ENCODE results near the gene SORCS2. TPM values are rescaled to one million over a fixed set of nuclear protein-coding genes. Genes with fewer than 3 reads are reported as not detected.

Gene SORCS2
- total and polyA plus RNA-seq, 2 donors = 2.2 to 2.7 TPM

DNA sequence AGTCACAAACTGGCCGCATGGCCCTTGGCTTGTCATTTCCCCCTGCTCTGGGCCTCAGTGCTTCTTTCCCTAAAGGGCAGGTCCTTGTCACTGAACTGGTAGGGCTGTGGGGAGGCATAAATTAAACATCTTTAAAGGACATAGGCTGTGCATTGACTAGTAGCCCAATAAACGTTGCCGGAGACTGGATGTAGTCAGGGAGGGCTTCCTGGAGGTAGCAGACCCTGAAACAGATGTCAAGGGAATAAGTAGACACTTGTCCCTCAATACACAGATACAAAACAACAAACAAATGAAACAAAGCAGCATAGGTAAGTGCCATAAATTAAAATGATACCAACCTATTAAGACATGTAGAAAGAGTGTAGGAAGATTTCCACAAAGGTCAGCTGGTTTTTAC lies 314.2 kb downstream of the SORCS2 start:
- no peaks in the 10 kb centered on the region for H3K4me1 ChIP-seq (ENCODE audit: control insufficient read depth in 2 of 2, insufficient read depth in 2 of 2, low read length in 2 of 2)
- no peak for DNase-seq (ENCODE audit: low read depth in 6 of 9, low spot score in 9 of 9)
- peaks cover 0 to 14% of the 10 kb centered on the region in 2 donors for H3K27me3 ChIP-seq (ENCODE audit: control insufficient read depth in 2 of 2, insufficient read depth in 1 of 2, low read length in 1 of 2)
- H3K36me3 ChIP-seq (ENCODE audit: control insufficient read depth in 2 of 2, insufficient read depth in 2 of 2, low read length in 1 of 2) = no peaks in the 10 kb centered on the region
- no peak overlapping the region for H3K27ac ChIP-seq (ENCODE audit: low read depth in 1 of 2, low read length in 1 of 2)
- no peak overlapping the region for H3K4me3 ChIP-seq (ENCODE audit: low read length in 2 of 2)
- 90% methylated on average over 3 of the region's 3 CpGs for WGBS
- H3K9me3 ChIP-seq (ENCODE audit: control insufficient read depth in 2 of 2, insufficient read depth in 1 of 2, low read length in 1 of 2) = no peaks in the 10 kb centered on the region

DNA sequence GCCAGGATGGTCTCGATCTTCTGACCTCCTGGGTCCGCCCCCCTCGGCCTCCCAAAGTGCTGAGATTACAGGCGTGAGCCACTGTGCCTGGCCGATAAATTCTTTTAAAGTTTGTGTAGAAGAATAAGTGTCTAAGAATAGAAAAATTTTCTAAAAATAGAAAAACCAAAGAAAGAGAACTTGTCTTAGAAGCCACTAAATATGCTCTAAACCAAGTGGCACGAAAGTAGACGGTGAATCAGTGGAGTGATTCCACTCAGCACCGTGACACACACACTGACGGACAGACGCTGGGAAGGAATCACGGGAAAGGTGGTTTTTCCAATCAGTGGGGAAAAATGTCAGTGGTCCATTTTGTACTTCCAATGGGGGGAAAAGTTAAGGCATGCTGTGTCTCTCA lies 315.0 kb downstream of the SORCS2 start:
- WGBS = 60% methylated on average over 11 of the region's 11 CpGs

DNA sequence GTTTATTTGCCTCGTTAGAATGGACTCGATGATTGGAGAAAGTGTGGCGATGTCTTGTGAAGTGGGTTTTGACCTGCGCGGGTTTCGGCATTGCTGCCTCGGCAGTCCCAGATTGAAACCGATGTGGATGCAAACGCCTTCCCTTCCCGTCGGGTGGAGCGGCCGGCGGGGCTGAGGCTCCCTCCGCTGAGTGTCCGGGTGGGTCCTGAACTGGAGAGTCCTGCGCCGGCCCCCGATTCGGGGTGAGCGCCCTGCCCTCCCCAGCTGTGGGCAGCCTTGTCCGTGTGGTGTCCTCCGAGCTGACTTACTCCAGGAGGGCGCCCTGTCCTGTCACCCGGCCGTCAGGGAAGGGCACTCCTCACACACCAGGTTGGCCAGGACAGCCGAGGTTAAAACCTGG lies 317.7 kb downstream of the SORCS2 start:
- H3K27me3 ChIP-seq (ENCODE audit: control insufficient read depth in 2 of 2, insufficient read depth in 1 of 2, low read length in 1 of 2) = peaks cover 0 to 14% of the 10 kb centered on the region in 2 donors
- WGBS = 72% methylated on average over 27 of the region's 27 CpGs
- DNase-seq (ENCODE audit: low read depth in 6 of 9, low spot score in 9 of 9) = no peak

More for the DNA sequence above, 315.0 kb downstream of the SORCS2 start:
- H3K27ac ChIP-seq (ENCODE audit: low read depth in 1 of 2, low read length in 1 of 2) = no peak overlapping the region
- DNase-seq (ENCODE audit: low read depth in 6 of 9, low spot score in 9 of 9) = no peak
- no peaks in the 10 kb centered on the region for H3K36me3 ChIP-seq (ENCODE audit: control insufficient read depth in 2 of 2, insufficient read depth in 2 of 2, low read length in 1 of 2)
- peaks cover 0 to 14% of the 10 kb centered on the region in 2 donors for H3K27me3 ChIP-seq (ENCODE audit: control insufficient read depth in 2 of 2, insufficient read depth in 1 of 2, low read length in 1 of 2)
- no peaks in the 10 kb centered on the region for H3K9me3 ChIP-seq (ENCODE audit: control insufficient read depth in 2 of 2, insufficient read depth in 1 of 2, low read length in 1 of 2)
- H3K4me3 ChIP-seq (ENCODE audit: low read length in 2 of 2) = no peak overlapping the region
- no peaks in the 10 kb centered on the region for H3K4me1 ChIP-seq (ENCODE audit: control insufficient read depth in 2 of 2, insufficient read depth in 2 of 2, low read length in 2 of 2)

DNA sequence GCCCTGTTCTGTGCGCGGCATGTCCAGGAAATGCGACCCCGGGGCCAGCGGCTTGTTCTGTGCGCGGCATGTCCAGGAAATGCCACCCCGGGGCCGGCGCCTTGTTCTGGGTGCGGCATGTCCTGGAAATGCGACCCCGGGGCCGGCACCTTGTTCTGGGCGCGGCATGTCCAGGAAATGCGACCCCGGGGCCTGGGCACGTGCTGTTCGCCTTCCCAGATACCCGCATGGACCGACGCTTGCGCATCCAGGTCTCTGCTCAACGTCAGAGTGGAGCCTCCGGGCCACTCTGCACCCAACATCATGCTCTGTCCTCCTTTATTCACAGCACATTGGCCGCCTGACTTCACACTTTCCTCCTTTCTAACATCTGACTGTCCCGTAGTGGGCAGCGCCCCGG lies 318.2 kb downstream of the SORCS2 start:
- Histone ChIP-seq H3K9me3 (ENCODE audit: control insufficient read depth in 2 of 2, insufficient read depth in 1 of 2, low read length in 1 of 2) (no peaks in the 10 kb centered on the region), H3K27me3 (ENCODE audit: control insufficient read depth in 2 of 2, insufficient read depth in 1 of 2, low read length in 1 of 2) (peaks cover 0 to 14% of the 10 kb centered on the region in 2 donors), H3K4me3 (ENCODE audit: low read length in 2 of 2) (no peak overlapping the region), H3K4me1 (ENCODE audit: control insufficient read depth in 2 of 2, insufficient read depth in 2 of 2, low read length in 2 of 2) (no peaks in the 10 kb centered on the region), H3K36me3 (ENCODE audit: control insufficient read depth in 2 of 2, insufficient read depth in 2 of 2, low read length in 1 of 2) (no peaks in the 10 kb centered on the region), H3K27ac (ENCODE audit: low read depth in 1 of 2, low read length in 1 of 2) (no peak overlapping the region)
- DNase-seq (ENCODE audit: low read depth in 6 of 9, low spot score in 9 of 9) = no peak
- 81% methylated on average over 30 of the region's 30 CpGs for WGBS

More for the DNA sequence above, 317.7 kb downstream of the SORCS2 start:
- no peaks in the 10 kb centered on the region for H3K36me3 ChIP-seq (ENCODE audit: control insufficient read depth in 2 of 2, insufficient read depth in 2 of 2, low read length in 1 of 2)
- H3K27ac ChIP-seq (ENCODE audit: low read depth in 1 of 2, low read length in 1 of 2) = no peak overlapping the region
- H3K9me3 ChIP-seq (ENCODE audit: control insufficient read depth in 2 of 2, insufficient read depth in 1 of 2, low read length in 1 of 2) = no peaks in the 10 kb centered on the region
- H3K4me1 ChIP-seq (ENCODE audit: control insufficient read depth in 2 of 2, insufficient read depth in 2 of 2, low read length in 2 of 2) = no peaks in the 10 kb centered on the region
- H3K4me3 ChIP-seq (ENCODE audit: low read length in 2 of 2) = no peak overlapping the region

DNA sequence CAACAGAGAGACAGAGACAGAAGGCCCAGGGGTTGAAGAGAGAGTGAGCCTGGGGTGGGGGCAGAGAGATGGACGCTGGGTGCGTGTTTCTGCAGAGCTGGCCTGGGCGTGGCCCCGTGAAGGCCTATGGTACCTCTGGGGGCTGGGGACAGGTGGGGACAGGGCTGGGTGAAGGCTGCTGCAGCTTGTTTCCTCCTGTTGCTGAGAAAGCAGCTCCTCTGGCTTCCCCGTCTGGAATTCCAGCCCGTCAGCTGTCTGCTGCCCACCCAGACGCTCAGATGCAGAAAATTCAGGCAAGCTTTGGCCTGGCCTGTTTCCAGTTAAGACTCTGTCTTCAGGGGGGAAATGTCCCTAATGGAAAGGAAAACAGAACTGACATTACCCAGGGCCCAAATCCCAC lies 319.2 kb downstream of the SORCS2 start:
- peak in 1 of 9 donors; percentile 5 for DNase-seq (ENCODE audit: low read depth in 6 of 9, low spot score in 9 of 9)
- H3K4me1 ChIP-seq (ENCODE audit: control insufficient read depth in 2 of 2, insufficient read depth in 2 of 2, low read length in 2 of 2) = no peaks in the 10 kb centered on the region
- 42% methylated on average over 7 of the region's 7 CpGs for WGBS
- no peaks in the 10 kb centered on the region for H3K9me3 ChIP-seq (ENCODE audit: control insufficient read depth in 2 of 2, insufficient read depth in 1 of 2, low read length in 1 of 2)
- peaks cover 0 to 22% of the 10 kb centered on the region in 2 donors for H3K27me3 ChIP-seq (ENCODE audit: control insufficient read depth in 2 of 2, insufficient read depth in 1 of 2, low read length in 1 of 2)
- H3K27ac ChIP-seq (ENCODE audit: low read depth in 1 of 2, low read length in 1 of 2) = no peak overlapping the region
- no peaks in the 10 kb centered on the region for H3K36me3 ChIP-seq (ENCODE audit: control insufficient read depth in 2 of 2, insufficient read depth in 2 of 2, low read length in 1 of 2)
- H3K4me3 ChIP-seq (ENCODE audit: low read length in 2 of 2) = no peak overlapping the region

DNA sequence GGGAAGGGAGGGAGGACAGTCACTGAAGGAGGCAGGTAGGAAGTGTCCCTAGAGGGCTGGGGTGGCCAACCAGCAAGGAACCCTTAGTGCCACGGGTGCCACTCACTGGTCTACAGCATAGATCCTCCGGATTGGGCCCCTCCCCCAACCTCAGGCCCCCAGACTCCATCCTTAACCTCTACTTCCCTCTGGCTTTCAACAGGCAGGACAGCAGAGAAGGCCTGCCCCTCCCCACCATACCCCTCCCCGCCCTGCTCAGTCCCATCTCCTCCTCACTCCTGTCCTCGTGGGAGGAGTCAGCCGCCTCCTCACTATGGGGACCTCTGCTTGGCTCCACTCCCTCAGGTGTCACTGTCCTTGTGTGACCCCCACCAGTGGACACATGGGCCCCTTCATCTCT lies 320.1 kb downstream of the SORCS2 start:
- Histone ChIP-seq H3K4me1 (ENCODE audit: control insufficient read depth in 2 of 2, insufficient read depth in 2 of 2, low read length in 2 of 2) (no peaks in the 10 kb centered on the region), H3K27ac (ENCODE audit: low read depth in 1 of 2, low read length in 1 of 2) (no peak overlapping the region), H3K4me3 (ENCODE audit: low read length in 2 of 2) (no peak overlapping the region), H3K9me3 (ENCODE audit: control insufficient read depth in 2 of 2, insufficient read depth in 1 of 2, low read length in 1 of 2) (no peaks in the 10 kb centered on the region), H3K36me3 (ENCODE audit: control insufficient read depth in 2 of 2, insufficient read depth in 2 of 2, low read length in 1 of 2) (no peaks in the 10 kb centered on the region), H3K27me3 (ENCODE audit: control insufficient read depth in 2 of 2, insufficient read depth in 1 of 2, low read length in 1 of 2) (peaks cover 0 to 25% of the 10 kb centered on the region in 2 donors)
- no peak for DNase-seq (ENCODE audit: low read depth in 6 of 9, low spot score in 9 of 9)
- 45% methylated on average over 5 of the region's 5 CpGs for WGBS

DNA sequence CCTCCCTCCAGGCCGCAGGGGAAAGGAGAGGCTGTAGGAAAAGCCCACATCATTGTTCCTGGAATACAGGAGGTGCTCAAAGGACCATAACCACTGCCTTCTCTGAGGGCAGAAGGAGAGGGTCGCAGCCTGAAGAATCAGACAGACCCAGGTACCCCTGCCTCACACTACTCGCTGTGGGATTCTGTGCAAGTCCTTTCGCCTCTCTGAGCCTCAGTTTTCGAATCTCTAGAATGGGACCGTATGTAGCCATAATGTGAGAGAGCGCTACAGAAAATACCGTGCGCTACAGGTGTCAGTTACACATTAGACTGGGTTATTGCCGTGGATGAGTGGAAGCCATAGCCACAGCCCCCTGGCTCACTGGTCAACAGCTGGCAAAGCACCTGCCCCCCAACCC lies 320.6 kb downstream of the SORCS2 start:
- H3K4me3 ChIP-seq (ENCODE audit: low read length in 2 of 2) = no peak overlapping the region
- H3K27ac ChIP-seq (ENCODE audit: low read depth in 1 of 2, low read length in 1 of 2) = no peak overlapping the region
- no peaks in the 10 kb centered on the region for H3K9me3 ChIP-seq (ENCODE audit: control insufficient read depth in 2 of 2, insufficient read depth in 1 of 2, low read length in 1 of 2)
- 87% methylated on average over 10 of the region's 10 CpGs for whole genome bisulfite sequencing
- H3K27me3 ChIP-seq (ENCODE audit: control insufficient read depth in 2 of 2, insufficient read depth in 1 of 2, low read length in 1 of 2) = peaks cover 0 to 25% of the 10 kb centered on the region in 2 donors
- H3K36me3 ChIP-seq (ENCODE audit: control insufficient read depth in 2 of 2, insufficient read depth in 2 of 2, low read length in 1 of 2) = no peaks in the 10 kb centered on the region
- H3K4me1 ChIP-seq (ENCODE audit: control insufficient read depth in 2 of 2, insufficient read depth in 2 of 2, low read length in 2 of 2) = no peaks in the 10 kb centered on the region
- DNase-seq (ENCODE audit: low read depth in 6 of 9, low spot score in 9 of 9) = no peak

DNA sequence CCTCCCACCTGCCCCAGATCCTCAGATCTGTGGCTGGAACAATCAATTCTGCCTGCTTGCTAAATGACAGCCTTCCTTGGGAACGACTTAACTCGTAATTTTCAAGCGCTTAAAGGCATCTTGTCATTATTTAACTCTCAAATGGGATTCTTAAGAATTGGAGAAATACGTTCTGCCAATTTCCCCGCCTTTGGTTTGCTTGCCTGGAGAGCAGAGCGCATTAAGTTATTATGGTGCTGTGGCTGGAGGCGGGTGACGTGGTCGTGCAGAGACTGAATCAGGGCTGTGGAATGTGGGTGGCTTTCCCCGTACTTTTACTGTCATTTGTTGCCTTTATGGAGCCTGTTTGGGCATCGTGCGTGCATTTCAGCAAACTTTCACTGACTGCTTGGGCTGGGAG lies 321.3 kb downstream of the SORCS2 start:
- Histone ChIP-seq H3K27me3 (ENCODE audit: control insufficient read depth in 2 of 2, insufficient read depth in 1 of 2, low read length in 1 of 2) (peaks cover 0 to 25% of the 10 kb centered on the region in 2 donors), H3K36me3 (ENCODE audit: control insufficient read depth in 2 of 2, insufficient read depth in 2 of 2, low read length in 1 of 2) (no peaks in the 10 kb centered on the region), H3K27ac (ENCODE audit: low read depth in 1 of 2, low read length in 1 of 2) (no peak overlapping the region), H3K4me3 (ENCODE audit: low read length in 2 of 2) (no peak overlapping the region), H3K9me3 (ENCODE audit: control insufficient read depth in 2 of 2, insufficient read depth in 1 of 2, low read length in 1 of 2) (no peaks in the 10 kb centered on the region), H3K4me1 (ENCODE audit: control insufficient read depth in 2 of 2, insufficient read depth in 2 of 2, low read length in 2 of 2) (no peaks in the 10 kb centered on the region)
- 85% methylated on average over 12 of the region's 12 CpGs for WGBS
- no peak for DNase-seq (ENCODE audit: low read depth in 6 of 9, low spot score in 9 of 9)

DNA sequence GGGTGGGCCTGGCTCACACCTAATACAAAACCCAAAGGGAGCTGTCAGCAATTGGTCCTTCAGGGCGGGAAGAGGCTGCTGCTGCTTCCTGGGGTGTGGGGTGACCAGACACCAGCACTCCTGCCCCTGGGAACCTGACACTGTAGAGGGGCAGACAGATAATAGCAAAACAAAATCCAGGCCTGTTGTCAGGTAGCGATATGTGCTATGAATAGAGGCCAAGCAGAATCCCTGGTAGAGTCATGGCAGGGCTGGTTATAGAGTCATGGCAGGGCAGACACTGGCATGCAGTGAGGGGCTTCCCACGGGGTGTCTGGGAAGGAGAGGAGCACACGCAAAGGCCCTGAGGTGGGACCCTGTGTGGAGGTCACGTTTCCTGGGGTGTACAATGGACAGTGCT lies 321.9 kb downstream of the SORCS2 start:
- WGBS = 87% methylated on average over 5 of the region's 5 CpGs
- Histone ChIP-seq H3K9me3 (ENCODE audit: control insufficient read depth in 2 of 2, insufficient read depth in 1 of 2, low read length in 1 of 2) (no peaks in the 10 kb centered on the region), H3K27me3 (ENCODE audit: control insufficient read depth in 2 of 2, insufficient read depth in 1 of 2, low read length in 1 of 2) (peaks cover 0 to 22% of the 10 kb centered on the region in 2 donors), H3K27ac (ENCODE audit: low read depth in 1 of 2, low read length in 1 of 2) (no peak overlapping the region), H3K4me1 (ENCODE audit: control insufficient read depth in 2 of 2, insufficient read depth in 2 of 2, low read length in 2 of 2) (no peaks in the 10 kb centered on the region), H3K36me3 (ENCODE audit: control insufficient read depth in 2 of 2, insufficient read depth in 2 of 2, low read length in 1 of 2) (no peaks in the 10 kb centered on the region), H3K4me3 (ENCODE audit: low read length in 2 of 2) (no peak overlapping the region)
- DNase-seq (ENCODE audit: low read depth in 6 of 9, low spot score in 9 of 9) = no peak

DNA sequence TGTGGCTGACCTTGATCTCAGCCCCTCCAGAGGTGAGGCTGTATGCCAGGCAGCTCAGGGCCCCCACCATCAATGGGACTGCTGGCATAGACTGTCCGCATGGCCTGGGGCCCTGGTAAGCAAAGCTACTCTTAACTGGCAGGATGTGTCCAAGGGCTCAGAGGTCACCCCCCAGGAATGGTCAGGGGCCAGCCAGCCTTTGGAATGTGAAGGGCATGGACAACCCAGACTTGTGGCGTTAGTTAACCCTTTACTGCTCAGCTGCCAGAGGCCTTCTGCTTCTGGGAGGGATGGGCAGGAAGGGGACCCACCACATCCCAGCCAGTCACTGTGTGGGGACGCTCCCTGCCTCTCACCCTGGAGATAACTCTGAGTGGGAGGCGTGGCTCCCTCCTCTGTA lies 322.5 kb downstream of the SORCS2 start:
- H3K27ac ChIP-seq (ENCODE audit: low read depth in 1 of 2, low read length in 1 of 2) = no peak overlapping the region
- no peak for DNase-seq (ENCODE audit: low read depth in 6 of 9, low spot score in 9 of 9)
- H3K27me3 ChIP-seq (ENCODE audit: control insufficient read depth in 2 of 2, insufficient read depth in 1 of 2, low read length in 1 of 2) = peaks cover 0 to 17% of the 10 kb centered on the region in 2 donors
- WGBS = 86% methylated on average over 4 of the region's 4 CpGs
- no peaks in the 10 kb centered on the region for H3K9me3 ChIP-seq (ENCODE audit: control insufficient read depth in 2 of 2, insufficient read depth in 1 of 2, low read length in 1 of 2)
- no peaks in the 10 kb centered on the region for H3K4me1 ChIP-seq (ENCODE audit: control insufficient read depth in 2 of 2, insufficient read depth in 2 of 2, low read length in 2 of 2)
- no peak overlapping the region for H3K4me3 ChIP-seq (ENCODE audit: low read length in 2 of 2)
- no peaks in the 10 kb centered on the region for H3K36me3 ChIP-seq (ENCODE audit: control insufficient read depth in 2 of 2, insufficient read depth in 2 of 2, low read length in 1 of 2)

All from thymus (tissue), 11 donors.